ENCODE data around the gene BDH1.

DNA sequence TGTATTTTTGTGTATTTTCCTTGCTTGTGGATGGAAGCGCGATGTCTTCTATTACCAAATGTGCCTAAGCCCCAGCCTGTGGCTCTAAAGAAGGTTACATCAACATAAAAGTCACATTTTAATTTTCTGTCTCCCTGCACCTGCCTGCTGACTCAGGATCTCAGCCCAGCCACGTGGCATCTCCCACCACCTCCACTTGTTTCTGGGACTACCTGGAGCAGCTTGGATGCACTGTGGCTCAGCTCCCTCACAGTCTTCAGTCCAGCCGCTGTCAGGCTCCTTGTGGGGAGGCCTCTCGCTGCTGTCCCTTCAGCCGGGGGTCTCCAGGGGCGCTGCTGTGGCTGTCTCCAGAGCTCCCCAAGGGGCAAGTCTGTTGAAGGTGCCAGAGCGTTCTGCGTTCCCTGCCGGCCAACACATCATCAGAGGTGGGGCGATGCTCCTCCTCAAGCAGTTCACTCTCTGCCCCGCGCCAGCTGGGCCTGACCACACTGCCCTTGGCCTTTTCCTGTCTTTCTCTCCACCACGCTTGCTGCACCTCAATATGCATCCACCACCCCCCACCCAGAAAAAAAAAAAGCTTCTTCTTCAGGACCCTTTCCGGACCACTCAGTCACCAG lies 47.7 kb upstream of the BDH1 start:
- TF ChIP-seq, protein P1, sequence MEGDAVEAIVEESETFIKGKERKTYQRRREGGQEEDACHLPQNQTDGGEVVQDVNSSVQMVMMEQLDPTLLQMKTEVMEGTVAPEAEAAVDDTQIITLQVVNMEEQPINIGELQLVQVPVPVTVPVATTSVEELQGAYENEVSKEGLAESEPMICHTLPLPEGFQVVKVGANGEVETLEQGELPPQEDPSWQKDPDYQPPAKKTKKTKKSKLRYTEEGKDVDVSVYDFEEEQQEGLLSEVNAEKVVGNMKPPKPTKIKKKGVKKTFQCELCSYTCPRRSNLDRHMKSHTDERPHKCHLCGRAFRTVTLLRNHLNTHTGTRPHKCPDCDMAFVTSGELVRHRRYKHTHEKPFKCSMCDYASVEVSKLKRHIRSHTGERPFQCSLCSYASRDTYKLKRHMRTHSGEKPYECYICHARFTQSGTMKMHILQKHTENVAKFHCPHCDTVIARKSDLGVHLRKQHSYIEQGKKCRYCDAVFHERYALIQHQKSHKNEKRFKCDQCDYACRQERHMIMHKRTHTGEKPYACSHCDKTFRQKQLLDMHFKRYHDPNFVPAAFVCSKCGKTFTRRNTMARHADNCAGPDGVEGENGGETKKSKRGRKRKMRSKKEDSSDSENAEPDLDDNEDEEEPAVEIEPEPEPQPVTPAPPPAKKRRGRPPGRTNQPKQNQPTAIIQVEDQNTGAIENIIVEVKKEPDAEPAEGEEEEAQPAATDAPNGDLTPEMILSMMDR (IDR thresholded peaks at IDR 0.05; ENCODE audit: low read length): no peak
- no peak for TF ChIP-seq EZH2phosphoT487 (IDR thresholded peaks at IDR 0.05; ENCODE audit: low read length)

All from MM.1S (cell line).